ENCODE measurements around the gene CPZ.
"Not testable (repeated sequence)": the region's sequence is repeated elsewhere in the genome, so short reads cannot be mapped to it uniquely, and the experiment has no call there.

DNA sequence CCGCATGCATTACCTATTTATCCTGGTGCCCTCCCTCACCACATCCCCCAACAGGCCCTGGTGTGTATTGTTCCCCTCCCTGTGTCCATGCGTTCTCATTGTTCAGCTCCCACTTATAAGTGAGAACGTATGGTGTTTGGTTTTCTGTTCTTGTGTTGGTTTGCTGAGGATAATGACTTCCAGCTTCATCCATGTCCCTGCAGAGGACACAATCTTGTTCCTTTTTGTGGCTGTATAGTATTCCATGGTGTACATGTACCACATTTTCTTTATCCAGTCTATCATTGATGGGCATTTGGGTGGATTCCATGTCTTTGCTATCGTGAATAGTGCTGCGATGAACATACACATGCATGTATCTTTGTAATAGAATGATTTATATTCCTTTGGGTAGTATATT lies 61.6 kb downstream of the CPZ start:
- TF ChIP-seq CTCF, EZH2, EZH2phosphoT487 (IDR thresholded peaks at IDR 0.05): not testable (repeated sequence)
